GM23248 (cell line): ENCODE measurements around the gene SHQ1. TPM values are rescaled to one million over a fixed set of nuclear protein-coding genes. Genes with fewer than 3 reads are reported as not detected.

Source experiments
- DNase-seq: peaks from one replicate; pipeline ENCODE4 v3.0.0-alpha.2; 2015
- H2AFZ ChIP-seq: fragments of 200-600 bp; sonication (generic); 2 replicates; pipeline ENCODE4 v1.6.1; 2016; ENCODE audit warnings: antibody characterized with exemption
- H3F3A ChIP-seq: fragments of 200-600 bp; sonication (generic); 2 replicates; pipeline ENCODE4 v1.6.1; 2016; ENCODE audit warnings: mild to moderate bottlenecking, antibody characterized with exemption, mixed run types; ENCODE audit not compliant: insufficient read depth
- H3K27ac ChIP-seq: fragments of 200-600 bp; sonication (generic); 2 replicates; pipeline ENCODE4 v1.5.1; 2016; ENCODE audit warnings: mild to moderate bottlenecking
- H3K27me3 ChIP-seq: fragments of 200-600 bp; sonication (generic); replicated peaks from 2 replicates; pipeline ENCODE4 v1.6.1; 2016; ENCODE audit warnings: mild to moderate bottlenecking; ENCODE audit not compliant: insufficient read depth
- H3K36me3 ChIP-seq: fragments of 200-600 bp; sonication (generic); 2 replicates; pipeline ENCODE4 v1.6.1; 2016; ENCODE audit warnings: low read depth, mild to moderate bottlenecking
- H3K4me1 ChIP-seq: fragments of 200-600 bp; sonication (generic); 2 replicates; pipeline ENCODE4 v1.6.1; 2016; ENCODE audit warnings: mild to moderate bottlenecking; ENCODE audit not compliant: insufficient read depth
- H3K4me2 ChIP-seq: fragments of 200-600 bp; sonication (generic); one replicate; pipeline ENCODE4 v1.6.1; 2016; ENCODE audit warnings: mild to moderate bottlenecking; ENCODE audit not compliant: unreplicated experiment
- H3K4me3 ChIP-seq: fragments of 200-600 bp; sonication (generic); 2 replicates; pipeline ENCODE4 v1.5.1; 2016; ENCODE audit warnings: mild to moderate bottlenecking
- H3K79me2 ChIP-seq: fragments of 200-600 bp; sonication (generic); 2 replicates; pipeline ENCODE4 v1.6.1; 2016; ENCODE audit warnings: mild to moderate bottlenecking; ENCODE audit not compliant: insufficient read depth
- H3K9ac ChIP-seq: fragments of 200-600 bp; sonication (generic); 2 replicates; pipeline ENCODE4 v1.6.1; 2016; ENCODE audit warnings: mild to moderate bottlenecking
- H3K9me2 ChIP-seq: fragments of 200-600 bp; sonication (generic); 2 replicates; pipeline ENCODE4 v1.6.1; 2016; ENCODE audit warnings: mixed run types, mild to moderate bottlenecking, moderate library complexity; ENCODE audit not compliant: insufficient read depth
- H3K9me3 ChIP-seq: fragments of 200-600 bp; sonication (generic); one replicate; pipeline ENCODE4 v1.6.1; 2017; ENCODE audit warnings: low read depth
- H4K20me1 ChIP-seq: fragments of 200-600 bp; sonication (generic); 2 replicates; pipeline ENCODE4 v1.6.0; 2016; ENCODE audit not compliant: insufficient read depth
- EZH2 ChIP-seq: fragments of 200-600 bp; sonication (generic); IDR thresholded peaks from 2 replicates; pipeline ENCODE4 v1.6.1; 2018; ENCODE audit warnings: antibody characterized with exemption, mild to moderate bottlenecking; ENCODE audit not compliant: insufficient read depth, poor library complexity, severe bottlenecking
- EZH2phosphoT487 ChIP-seq: fragments of 200-600 bp; sonication (generic); IDR thresholded peaks from 2 replicates; pipeline ENCODE4 v1.6.1; 2018; ENCODE audit warnings: antibody characterized with exemption, moderate library complexity, mild to moderate bottlenecking, low read depth; ENCODE audit not compliant: insufficient read depth
- WGBS, 2 experiments: methylation state at CpG; one replicate each; pipeline ENCODE4 v1.1.6; 2015 to 2017; ENCODE audit warnings: low lambda C conversion rate in 2 of 2, low coverage in 1 of 2; ENCODE audit errors: missing lambda C conversion rate in 2 of 2; 5-methylcytosine and 5-hydroxymethylcytosine counted together
- in situ Hi-C: fragments of 300-500 bp; cut with MboI; formaldehyde crosslinking; loops from 2 replicates; pipeline ENCODE4 v1.15.0; 2020
- polyA plus RNA-seq: library from polyadenylated mRNA; unstranded; fragments of >200 nt; fragmentation: Nextera tagmentation; extraction: Ambion mirVana; gene quantifications from 2 replicates; pipeline ENCODE4 v1.2.1, GENCODE V29; 2016
- total RNA-seq: library from RNA; depleted of rRNA; stranded (reverse); fragments of >200 nt; shearing (Covaris generic); gene quantifications from 2 replicates; pipeline ENCODE4 v1.2.3, GENCODE V29; 2014

SHQ1 gene
- total and polyA plus RNA-seq, 2 experiments from 2014 or later: 23.3 to 24.0 TPM

- peaks cover 45% of the 10 kb centered on the region for H3F3A ChIP-seq
- H3K79me2 ChIP-seq: 0 out of 2 replicates have a peak, but pooled peaks cover 5% of the 10 kb centered on the region
- H3K9me2 ChIP-seq: no peaks in the 10 kb centered on the region
- no peak overlapping the region for H3K9ac ChIP-seq
- H3K27me3 ChIP-seq: no peaks in the 10 kb centered on the region
- H3K36me3 ChIP-seq: no peaks in the 10 kb centered on the region
- in situ Hi-C loops: no loop called here
- no peak for DNase-seq
- H3K4me2 ChIP-seq: peak overlapping the region; percentile 51
- no peak for TF ChIP-seq EZH2
- TF ChIP-seq EZH2phosphoT487: no peak
- peaks cover 47% of the 10 kb centered on the region for H3K4me1 ChIP-seq
- H3K27ac ChIP-seq: peak overlapping the region; percentile 91
- H4K20me1 ChIP-seq: no peaks in the 10 kb centered on the region
- no peaks in the 10 kb centered on the region for H3K9me3 ChIP-seq
- H3K4me3 ChIP-seq: 0 out of 2 replicates have a peak overlapping the region, but pooled peaks have one; percentile 9
- WGBS, 2 experiments: 59% methylated on average over 4 of the region's 4 CpGs
- H2AFZ ChIP-seq: peak overlapping the region; percentile 12
Observed at GRCh38 chr3:72892870-72893269, 44.6 kb upstream of the SHQ1 start.

- Histone ChIP-seq H3K4me1 (peaks cover 47% of the 10 kb centered on the region), H3F3A (peaks cover 45% of the 10 kb centered on the region), H3K9me2 (no peaks in the 10 kb centered on the region), H2AFZ (peak overlapping the region; percentile 12), H3K4me2 (peak overlapping the region; percentile 64), H3K27ac (peak overlapping the region; percentile 91), H3K9ac (peak overlapping the region; percentile 76), H3K36me3 (no peaks in the 10 kb centered on the region), H3K27me3 (no peaks in the 10 kb centered on the region), H3K79me2 (0 out of 2 replicates have a peak, but pooled peaks cover 5% of the 10 kb centered on the region), H4K20me1 (no peaks in the 10 kb centered on the region), H3K9me3 (no peaks in the 10 kb centered on the region), H3K4me3 (peak overlapping the region; percentile 29)
- in situ Hi-C loops: no loop called here
- DNase-seq: peak; percentile 96
- WGBS, 2 experiments: 1 to 6% methylated on average over 4 of the region's 4 CpGs
- no peak for TF ChIP-seq EZH2phosphoT487
- TF ChIP-seq EZH2: no peak
Observed at GRCh38 chr3:72892081-72892775, 44.0 kb upstream of the SHQ1 start.

- DNase-seq: peak; percentile 93
- peak overlapping the region; percentile 91 for H3K27ac ChIP-seq
- peak overlapping the region; percentile 23; the same call in 1 of the 2 replicates for H2AFZ ChIP-seq
- H3K4me3 ChIP-seq: peak overlapping the region; percentile 29
- no peak for TF ChIP-seq EZH2phosphoT487
- no peaks in the 10 kb centered on the region for H4K20me1 ChIP-seq
- H3K9me3 ChIP-seq: no peaks in the 10 kb centered on the region
- H3K4me1 ChIP-seq: peaks cover 50% of the 10 kb centered on the region
- WGBS, 2 experiments: 0 to 4% methylated on average over 8 of the region's 8 CpGs
- H3K9me2 ChIP-seq: no peaks in the 10 kb centered on the region
- peaks cover 45% of the 10 kb centered on the region for H3F3A ChIP-seq
- H3K36me3 ChIP-seq: no peaks in the 10 kb centered on the region
- no peaks in the 10 kb centered on the region for H3K27me3 ChIP-seq
- peak overlapping the region; percentile 76 for H3K9ac ChIP-seq
- H3K4me2 ChIP-seq: peak overlapping the region; percentile 64
- in situ Hi-C loops: no loop called here
- H3K79me2 ChIP-seq: 0 out of 2 replicates have a peak, but pooled peaks cover 5% of the 10 kb centered on the region
Observed at GRCh38 chr3:72891053-72891855, 43.0 kb upstream of the SHQ1 start.

- H4K20me1 ChIP-seq: no peaks in the 10 kb centered on the region
- peaks cover 50% of the 10 kb centered on the region for H3K4me1 ChIP-seq
- no peaks in the 10 kb centered on the region for H3K36me3 ChIP-seq
- no peaks in the 10 kb centered on the region for H3K9me3 ChIP-seq
- no peak for DNase-seq
- H3K4me2 ChIP-seq: peak overlapping the region; percentile 64
- H3K9me2 ChIP-seq: no peaks in the 10 kb centered on the region
- H3K9ac ChIP-seq: peak overlapping the region; percentile 76
- H3K79me2 ChIP-seq: 0 out of 2 replicates have a peak, but pooled peaks cover 4% of the 10 kb centered on the region
- 0 out of 2 replicates have a peak overlapping the region, but pooled peaks have one; percentile 23 for H2AFZ ChIP-seq
- in situ Hi-C loops: no loop called here
- H3K27ac ChIP-seq: peak overlapping the region; percentile 91
- H3K27me3 ChIP-seq: no peaks in the 10 kb centered on the region
- peaks cover 45% of the 10 kb centered on the region for H3F3A ChIP-seq
- TF ChIP-seq EZH2: no peak
- no peak for TF ChIP-seq EZH2phosphoT487
- peak overlapping the region; percentile 29 for H3K4me3 ChIP-seq
- WGBS, 2 experiments: 68 to 75% methylated on average over 10 of the region's 10 CpGs
Observed at GRCh38 chr3:72890166-72890925, 42.1 kb upstream of the SHQ1 start.
